NCI-H748 treated with DMSO at 0.1 percent for 48 hours (cell line): Measurements from ENCODE around the gene CEP131.

Experiments
- DNase-seq: peaks from one replicate; lab custom pipeline; 2025; lab: John Stamatoyannopoulos, UW

Gene CEP131

DNA sequence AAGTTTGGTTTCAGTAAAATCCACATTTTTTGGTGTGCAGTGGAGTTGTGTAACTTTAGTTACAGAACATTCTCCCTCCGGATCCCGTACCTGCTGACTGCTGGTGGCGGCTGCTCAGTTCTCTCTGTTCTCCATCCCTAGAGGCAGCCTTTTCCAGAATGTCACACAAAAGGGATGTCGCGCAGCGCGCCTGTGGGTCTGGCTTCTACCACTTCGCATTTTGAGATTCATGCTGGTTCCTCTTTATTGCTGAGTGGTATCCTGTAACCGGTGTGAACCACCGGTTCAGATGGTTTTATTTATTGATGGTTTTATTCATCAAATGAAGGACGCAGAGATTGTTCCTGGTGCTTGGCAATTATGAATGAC is 981 bp upstream of the CEP131 start:
- peak; percentile 32 for DNase-seq

DNA sequence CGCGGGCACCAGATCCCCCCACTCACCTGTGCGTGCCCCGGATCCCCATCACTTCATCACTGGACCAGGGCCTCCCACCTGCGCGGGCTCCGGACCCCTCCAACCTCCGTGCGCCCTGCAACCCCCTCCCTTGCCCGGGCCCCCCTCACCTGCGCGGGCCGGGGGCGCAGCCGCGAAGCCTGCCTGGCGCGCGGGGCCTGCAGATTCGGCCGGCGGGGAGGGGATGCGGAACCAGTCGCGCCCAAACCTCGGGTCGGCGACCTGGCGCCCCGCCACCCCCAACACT is 202 bp downstream of the CEP131 start:
- DNase-seq, result no peak

DNA sequence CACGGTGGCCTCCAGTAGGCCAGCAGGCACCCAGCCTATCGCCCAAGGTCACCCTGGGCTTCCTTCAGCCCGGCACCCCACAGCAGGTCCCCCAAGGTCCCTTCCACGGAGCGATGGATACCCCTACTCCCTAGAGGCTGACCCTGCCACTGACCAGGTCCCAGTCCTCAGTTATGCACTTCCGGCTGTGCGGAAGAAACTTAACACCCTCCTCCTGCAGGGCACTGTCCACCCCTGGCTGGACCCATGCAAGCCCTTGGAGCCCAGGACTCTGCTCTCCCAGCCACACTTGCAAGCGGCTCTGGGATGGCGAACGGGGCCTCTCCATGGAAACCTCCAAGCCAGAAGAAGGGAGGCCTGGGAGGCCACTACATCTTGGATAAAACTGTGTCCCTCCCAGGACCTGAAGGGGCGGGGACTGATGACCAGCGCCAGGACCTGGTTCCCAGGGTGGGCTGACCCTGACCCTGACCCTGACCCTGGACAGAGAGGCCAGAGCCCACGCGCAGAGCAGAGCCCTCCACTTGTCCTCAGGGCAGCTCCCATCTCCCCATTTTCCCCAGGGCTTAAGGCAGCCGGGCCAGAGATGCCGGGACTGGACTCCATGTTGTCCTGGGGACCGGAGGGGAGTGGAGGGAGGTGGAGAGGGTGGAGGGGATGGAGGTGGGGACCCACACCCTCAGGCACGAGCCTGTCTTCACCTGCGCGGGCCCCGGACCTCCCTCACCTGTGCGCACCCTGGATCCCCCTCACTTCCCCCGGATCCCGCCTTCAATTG is 734 bp downstream of the CEP131 start:
- DNase-seq, result no peak

DNA sequence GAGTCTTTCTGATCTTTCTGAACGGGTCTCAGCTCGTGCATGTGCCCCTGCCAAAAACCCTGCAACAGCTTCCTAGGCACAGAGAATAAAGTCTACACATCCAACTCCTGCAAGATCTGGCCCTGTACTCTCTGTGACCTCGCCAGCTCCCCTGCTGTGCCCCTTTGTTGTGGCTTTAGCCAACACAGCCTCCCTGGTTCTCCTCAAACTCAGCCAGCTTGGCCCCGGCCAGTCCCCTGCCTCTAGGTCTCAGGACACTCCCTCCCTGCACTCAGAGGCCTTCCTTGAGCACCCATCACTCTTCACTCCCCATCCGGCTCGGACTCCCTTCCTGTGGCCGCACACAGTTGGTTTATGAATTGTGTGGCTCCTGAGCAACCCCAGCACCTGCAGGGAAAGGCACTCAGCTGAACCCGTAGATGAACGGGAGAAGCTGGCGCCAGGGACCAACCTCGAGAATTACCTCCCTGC is 1.4 kb downstream of the CEP131 start:
- no peak for DNase-seq

DNA sequence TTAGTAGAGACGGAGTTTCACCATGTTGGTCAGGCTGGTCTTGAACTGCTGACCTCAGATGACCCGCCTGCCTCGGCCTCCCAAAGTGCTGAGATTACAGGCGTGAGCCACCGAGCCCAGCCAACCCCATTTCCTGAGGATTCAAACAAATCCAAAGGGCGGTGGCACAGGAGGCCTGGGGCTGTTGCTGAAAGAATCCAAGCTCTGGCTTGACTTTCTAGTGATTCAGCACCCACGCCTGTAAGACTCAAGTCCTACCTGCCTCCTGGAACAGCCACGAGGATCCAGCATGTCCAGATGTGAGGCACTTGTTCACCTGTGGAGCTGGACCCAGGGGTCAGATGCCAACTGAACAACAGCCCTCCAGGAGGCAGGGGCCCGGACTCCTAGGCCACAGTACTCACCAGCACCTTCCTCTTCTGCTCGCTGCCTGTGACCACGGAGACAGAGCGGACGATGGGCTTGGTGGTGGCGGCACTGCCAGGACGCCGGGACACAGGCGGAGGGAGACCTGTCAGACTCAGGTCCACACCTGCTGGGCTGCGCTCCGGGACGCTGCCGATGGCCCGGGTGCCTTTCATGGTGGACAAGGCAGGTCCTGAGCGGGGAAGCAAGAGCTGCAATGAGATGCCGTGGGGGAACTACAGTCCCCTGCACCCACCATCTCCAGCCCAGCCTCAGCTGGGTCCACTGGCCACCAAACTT is 3.1 kb downstream of the CEP131 start:
- DNase-seq, result no peak

DNA sequence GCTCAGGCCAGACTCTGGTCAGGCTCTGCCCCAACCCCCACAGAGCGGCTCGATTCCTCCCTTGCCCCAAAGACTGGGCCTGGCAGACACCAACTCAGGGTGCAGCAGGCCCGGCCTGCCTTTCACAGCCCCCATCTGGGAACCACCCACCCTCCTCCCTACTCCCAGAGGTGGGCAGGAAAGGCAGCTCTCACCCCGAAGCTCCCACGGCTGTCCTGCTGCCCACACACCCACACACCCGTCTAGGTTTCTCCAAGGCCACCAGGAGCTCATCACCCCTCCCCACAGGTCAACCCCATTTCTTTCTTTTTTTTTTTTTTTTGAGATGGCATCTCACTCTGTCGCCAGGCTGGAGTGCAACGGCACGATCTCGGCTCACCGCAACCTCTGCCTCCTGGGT is 3.8 kb downstream of the CEP131 start:
- DNase-seq, result no peak

DNA sequence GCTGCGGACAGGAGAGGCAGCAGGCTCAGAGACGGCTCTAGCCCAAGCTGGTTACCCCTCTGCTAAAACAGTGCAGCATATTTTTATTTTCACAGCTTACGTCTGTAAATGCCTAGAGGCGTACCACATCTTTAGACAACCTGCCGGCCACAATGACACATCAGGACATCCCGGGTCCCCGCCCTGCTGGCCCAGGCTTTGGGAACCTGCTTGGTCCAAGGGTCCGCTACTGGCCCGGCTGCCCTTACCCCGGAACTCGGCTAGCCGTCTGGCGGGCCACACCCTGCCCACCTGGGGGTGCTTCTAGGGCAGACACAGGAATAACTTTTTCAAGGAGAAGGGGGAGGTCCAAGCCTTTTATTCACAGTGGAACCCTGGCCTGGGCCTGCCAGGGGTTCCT is 4.3 kb downstream of the CEP131 start:
- no peak for DNase-seq

DNA sequence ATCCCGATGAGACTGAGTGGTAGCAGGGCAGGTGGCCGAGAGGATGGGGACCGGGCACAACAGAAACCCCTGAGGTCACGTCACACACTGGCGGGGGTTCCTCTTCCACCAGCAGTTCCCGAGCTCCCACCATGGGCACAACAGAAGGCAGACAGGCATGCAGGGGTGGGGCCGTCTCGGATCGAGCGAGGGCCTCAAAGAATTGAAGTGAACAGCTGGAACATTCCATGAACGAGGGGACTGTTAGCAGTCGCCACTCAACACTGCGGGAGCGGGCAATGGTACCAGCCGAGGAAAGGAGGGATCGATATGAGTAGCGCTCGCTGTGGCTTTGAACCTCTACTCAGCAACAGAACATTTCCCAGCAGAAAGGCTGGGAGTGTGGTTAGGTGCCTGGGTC is 5.3 kb downstream of the CEP131 start:
- no peak for DNase-seq

DNA sequence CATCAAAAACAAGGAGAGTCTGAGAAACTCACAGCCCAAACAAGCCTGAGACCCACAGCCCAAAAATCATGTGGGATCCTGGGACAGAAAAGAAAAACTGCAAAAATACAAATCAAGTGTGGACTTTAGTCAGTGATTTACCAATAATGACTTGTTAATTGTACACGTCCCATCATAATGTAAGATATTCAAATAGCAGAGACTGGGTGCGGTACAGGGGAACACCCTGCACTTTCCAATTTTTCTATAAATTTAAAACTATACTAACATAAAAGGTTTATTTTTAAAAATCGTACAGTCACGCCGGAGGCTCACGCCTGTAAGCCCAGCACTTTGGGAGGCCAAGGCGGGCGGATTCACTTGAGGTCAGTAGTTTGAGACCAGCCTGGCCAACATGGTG is 8.8 kb downstream of the CEP131 start:
- DNase-seq, result no peak

DNA sequence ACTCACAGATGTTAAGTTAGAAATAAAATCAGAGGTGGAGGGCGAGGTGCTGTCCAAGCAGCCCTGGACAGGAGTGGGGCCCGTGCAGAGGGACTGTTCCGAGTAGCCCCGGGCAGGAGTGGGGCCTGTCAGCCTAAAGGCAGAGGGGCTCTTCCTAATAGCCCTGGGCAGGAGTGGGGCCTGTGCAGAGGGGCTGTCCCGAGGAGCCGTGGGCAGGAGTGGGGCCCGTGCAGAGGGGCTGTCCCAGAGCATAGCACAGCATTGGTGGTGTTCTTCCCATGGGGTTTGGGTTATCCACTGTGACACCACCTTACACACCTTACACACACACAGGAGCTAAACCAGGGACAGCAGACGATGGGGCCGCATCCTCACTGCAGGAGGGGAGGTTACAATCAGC is 10.4 kb downstream of the CEP131 start:
- no peak for DNase-seq

DNA sequence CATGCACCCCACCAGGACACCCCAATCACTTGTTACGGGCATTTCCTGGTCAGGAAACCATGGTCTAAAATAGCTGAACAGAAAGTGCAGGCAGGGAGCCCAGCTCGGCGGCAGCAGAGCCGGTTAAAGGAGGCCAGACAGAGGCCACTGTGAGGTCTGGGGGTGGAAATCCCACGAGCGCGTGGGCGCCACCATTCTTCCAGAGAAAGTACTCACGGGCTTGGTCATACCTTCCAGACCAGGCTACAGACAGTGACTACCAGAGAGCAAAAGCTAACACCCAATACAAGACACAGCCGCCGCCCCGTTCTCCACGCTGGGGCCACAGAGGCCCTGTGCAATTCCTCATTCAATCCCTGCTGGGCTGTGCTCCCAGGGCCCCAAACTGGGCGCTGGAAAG is 11.9 kb downstream of the CEP131 start:
- no peak for DNase-seq

DNA sequence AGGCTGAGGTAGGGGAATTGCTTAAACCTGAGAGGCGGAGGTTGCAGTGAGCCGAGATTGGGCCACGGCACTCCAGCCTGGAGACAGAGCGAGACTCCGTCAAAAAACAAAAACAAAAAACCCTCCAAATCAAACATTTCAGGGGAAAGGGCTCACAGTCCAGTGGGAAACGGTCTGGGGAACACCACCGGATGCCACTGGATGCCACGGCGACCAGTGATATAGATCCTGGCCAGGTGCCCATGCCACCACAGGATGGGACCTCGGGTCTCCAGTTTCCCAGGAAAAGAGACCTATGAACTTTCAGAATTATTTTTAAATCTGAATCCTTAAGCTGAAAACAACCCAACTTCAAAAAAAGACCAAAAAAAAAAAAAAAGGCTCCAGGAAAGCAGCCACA is 12.3 kb downstream of the CEP131 start:
- no peak for DNase-seq

DNA sequence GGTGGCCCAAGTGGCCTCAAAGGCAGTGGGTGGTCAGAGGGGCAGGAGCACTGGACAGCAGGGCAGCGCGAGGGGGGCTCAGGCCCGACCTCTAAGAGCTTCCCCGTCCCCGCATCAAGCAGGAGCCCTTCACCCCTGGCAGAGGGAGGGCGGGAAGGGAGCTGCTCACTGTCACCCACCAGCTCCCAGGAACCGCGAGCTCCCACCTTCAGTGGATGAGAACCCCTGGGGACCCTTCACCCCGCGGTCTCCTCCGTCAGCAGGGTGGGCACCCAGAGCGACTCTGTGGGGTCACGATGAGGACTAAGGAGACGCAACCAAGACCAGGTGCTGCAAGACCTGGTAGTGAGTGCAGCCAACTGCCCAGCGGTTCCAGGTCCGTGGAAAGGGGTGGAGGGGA is 13.6 kb downstream of the CEP131 start:
- DNase-seq, result no peak

DNA sequence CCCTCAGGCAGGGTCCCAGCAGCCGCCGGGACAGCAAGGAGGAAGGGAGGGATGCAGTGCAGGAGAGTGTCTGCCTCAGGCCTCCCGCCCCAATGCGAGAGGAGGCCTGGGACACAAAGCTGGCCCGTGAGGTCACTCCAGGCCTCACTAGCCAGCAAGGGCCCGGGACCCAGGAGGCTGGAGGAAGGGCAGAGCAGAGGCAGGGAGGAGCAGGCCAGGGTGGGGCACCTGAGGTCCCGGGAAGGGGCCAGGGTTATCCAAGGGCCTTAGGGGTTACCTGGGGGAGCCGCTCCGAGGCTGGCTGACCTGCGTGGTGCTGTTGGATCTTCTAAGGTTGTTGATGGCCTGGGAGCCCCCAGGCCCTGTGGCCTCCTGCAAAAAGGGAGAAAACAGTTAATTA is 14.1 kb downstream of the CEP131 start:
- no peak for DNase-seq

DNA sequence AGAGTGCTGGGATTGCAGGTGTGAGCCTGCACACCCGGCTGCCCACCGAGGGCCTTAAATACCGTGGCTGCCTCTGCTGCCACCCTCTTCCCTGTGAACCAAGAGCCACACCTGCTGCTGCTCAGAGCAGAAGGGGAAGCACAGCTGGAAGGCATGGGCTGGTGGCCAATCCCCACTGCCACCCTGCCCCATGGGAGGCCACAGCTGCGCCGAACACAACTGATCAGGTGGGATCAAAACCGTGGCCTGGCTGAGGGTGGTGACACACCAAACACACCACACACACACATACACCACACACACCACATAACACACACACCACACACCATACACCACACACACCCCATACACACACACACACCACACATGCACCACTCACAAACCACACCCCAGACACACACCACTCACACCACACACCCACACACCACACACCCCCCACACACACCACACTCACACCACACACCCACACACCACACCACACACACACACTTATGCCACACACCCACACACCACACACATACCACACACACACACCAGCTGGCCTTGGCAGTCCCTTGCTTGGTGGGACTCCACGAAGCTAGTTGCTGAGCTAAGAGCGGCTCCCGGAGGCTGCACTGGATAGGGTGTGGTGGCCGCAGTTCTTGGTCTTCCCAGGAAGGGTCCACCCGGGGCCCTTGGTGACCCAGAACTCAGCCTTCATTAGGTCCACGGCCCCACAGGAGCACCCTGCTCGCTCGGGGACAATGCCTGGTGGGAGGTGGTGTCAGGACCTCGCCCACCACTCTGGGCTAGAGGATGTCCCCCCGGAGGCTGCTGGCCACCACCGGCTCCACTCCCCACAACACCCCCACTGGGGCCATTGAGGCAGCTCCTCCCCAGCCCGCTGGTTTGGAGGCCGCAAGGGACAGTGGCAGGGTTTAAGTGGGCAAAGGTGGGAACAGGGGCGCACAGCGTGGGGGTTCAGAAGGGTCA is 14.9 kb downstream of the CEP131 start:
- no peak for DNase-seq

DNA sequence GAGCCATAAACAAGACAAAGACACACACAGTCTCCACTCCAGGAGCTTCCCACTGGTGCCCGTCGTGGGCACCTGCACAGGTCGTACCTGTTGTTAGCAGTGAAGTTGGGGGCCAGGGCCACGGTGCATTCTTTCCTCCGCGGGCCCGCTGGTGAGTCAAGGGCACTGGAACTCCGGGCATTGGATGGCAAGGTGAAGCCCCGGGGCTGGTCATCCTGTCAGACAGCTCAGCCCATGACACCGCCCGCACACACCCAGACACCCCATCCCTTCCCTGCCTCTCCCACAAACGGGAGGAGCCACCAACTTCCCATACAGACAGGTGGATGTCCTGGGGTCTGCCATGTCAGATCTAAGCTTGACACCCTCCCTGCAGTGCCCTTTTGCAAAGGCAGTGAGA is 16.1 kb downstream of the CEP131 start:
- no peak for DNase-seq

DNA sequence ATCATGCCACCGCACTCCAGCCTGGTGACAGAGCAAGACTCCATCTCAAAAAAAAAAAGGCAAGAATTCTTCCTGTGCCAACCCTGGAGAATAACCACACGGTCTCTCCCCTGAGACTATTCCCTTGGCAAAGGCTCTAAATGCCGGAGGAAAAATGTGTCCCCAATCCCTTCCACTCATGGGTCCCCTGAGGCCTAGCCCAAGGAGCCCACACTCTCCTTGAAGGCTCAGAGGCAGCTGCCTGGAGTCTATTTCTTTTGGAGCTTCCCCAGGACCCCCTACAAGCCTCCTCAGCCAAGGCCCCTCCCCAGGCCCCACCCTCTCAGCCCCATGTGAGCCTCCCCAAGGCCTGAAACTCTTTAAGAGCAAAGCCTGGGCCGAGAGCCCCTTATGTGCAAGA is 16.6 kb downstream of the CEP131 start:
- no peak for DNase-seq

DNA sequence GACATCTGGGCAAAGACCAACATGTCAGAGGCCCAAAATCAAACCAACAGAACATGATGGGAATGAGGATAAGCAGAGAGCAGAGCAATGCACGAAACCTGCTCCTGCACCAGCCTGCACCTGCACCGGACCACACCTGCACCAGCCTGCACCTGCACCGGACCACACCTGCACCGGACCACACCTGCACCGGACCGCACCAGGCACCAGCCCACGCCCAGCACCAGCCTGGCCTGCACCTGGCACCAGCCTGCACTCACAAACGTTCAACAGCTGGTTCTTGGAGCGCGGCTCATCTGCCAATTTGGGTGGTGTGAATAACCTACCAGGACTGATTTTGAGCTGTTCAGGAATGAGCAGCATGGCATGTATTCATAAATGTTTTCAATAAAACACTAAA is 18.2 kb downstream of the CEP131 start:
- no peak for DNase-seq

DNA sequence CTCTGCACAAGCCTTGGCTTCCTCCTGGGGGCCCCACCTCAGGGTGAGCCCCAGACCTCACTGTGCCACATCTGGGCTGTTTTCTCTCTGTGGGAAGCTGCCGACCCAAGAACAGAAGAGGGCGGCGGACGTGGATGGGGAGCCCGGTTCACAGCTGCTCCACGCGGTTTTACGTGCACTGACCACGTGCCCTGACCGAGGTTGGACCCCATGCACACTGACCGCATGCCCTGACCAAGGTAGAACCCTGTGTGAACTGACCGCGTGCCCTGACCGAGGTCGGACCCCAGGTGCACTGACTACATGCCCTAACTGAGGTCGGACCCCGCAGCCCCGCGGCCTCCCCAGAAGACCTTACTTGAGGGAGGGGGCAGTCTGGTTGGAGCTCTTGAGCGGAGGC is 19.6 kb downstream of the CEP131 start:
- no peak for DNase-seq

DNA sequence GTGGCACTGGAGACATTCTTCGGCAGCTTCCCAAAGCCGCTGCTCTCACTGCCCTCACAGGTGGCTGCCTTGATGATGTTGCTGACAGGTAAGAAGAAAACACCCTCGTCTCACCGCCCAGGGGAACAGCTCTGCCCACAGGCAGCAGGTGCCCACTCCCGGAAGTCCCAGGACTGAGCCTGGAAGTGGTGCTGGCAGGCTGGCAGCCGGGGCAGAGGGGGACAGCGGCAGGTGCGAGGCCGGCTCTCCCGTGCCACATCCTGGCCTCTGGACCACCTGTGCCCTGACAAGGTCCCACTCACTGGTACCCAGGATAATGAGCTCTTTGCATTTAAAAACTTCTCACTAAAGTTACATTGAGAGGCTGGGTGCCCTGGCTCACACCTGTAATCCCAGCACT is 20.4 kb downstream of the CEP131 start:
- no peak for DNase-seq

DNA sequence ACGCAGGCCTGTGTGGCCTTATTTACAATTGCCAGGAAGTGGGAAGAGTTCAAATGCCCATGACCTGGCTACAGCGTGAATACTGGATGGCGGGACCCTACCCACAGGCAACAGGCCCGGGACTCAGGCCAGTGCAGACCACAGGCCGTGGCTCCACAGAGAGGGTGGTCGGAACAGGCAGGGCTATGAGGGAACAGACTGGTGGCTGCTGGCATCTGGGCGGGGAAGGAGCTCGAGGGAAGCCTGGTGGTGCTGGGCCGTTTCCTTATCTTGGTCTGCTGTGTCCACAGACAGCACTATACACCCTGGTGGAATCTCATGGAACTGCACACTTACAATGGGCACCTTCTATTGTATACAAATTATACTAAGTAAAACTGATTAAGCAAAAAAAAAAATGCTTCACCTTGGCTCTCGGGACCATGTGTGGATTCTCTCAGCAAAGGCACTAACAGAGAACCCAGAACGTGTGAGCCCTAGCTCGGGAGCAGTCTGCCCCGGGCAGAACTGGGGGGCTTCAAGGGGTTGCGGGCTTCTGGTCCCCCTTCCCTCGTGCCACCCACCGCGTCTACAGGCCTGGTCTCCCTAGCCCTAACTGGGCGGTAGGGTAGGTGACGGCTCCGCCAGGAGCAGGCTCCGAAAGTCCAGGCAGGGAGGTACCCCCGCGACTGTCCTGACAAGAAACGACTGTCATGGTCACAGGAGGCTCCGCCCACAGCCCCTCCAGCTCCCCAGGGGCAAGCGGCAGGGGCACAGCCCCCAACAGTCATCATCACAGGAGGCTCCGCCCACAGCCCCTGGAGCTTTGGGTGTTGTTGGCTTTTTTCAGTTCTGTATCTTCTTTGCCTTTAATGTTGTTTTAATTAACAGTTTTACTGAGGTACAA is 21.8 kb downstream of the CEP131 start:
- no peak for DNase-seq

DNA sequence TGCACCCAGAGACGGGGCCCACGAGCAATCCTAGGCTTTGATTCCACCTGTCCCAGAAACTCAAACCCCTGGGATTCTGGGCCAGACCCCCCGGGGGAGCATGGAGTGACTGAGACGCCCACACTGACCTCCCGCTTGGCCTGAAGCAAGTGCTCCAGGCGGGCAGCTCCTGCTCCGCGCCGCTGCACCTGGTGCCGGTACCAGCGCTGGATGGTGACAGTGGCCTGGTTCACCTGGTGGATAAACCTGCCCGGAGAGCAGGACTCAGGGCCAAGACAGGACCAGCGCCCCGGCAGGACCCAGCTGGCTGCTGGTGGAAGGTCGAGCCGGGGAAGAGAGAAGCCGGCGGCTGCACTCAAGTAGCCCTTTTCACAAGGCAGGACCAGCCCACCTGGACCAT is 22.6 kb downstream of the CEP131 start:
- no peak for DNase-seq
